GM19395 (cell line): ENCODE data around the gene PAF1.
"Not testable (repeated sequence)": the region's sequence is repeated elsewhere in the genome, so short reads cannot be mapped to it uniquely, and the experiment has no call there.

Source experiments
- ATAC-seq: cut with Tn5 transposase; IDR thresholded peaks from one replicate; pipeline ENCODE4 v1.9.1; 2021; ENCODE audit warnings: mild to moderate bottlenecking, moderate library complexity; ENCODE audit not compliant: unreplicated experiment

The PAF1 gene

GRCh38 chr19:39384839-39385568 is 5.9 kb downstream of the PAF1 start:
- ATAC-seq = no peak

GRCh38 chr19:39382991-39383828 is 7.7 kb downstream of the PAF1 start:
- no peak for ATAC-seq

- ATAC-seq = no peak
Observed at GRCh38 chr19:39381910-39382611, 8.8 kb downstream of the PAF1 start.

- no peak for ATAC-seq
Observed at GRCh38 chr19:39380521-39381502, 10.1 kb downstream of the PAF1 start.

GRCh38 chr19:39379865-39380396 is 11.0 kb downstream of the PAF1 start:
- ATAC-seq = no peak

- not testable (repeated sequence) for ATAC-seq
Observed at GRCh38 chr19:39379366-39379765, 11.5 kb downstream of the PAF1 start.

- no peak for ATAC-seq
Observed at GRCh38 chr19:39377373-39378362, 13.2 kb downstream of the PAF1 start.

- ATAC-seq = no peak
Observed at GRCh38 chr19:39375929-39376328, 15.0 kb downstream of the PAF1 start.

- ATAC-seq = no peak
Observed at GRCh38 chr19:39372941-39373340, 18.0 kb downstream of the PAF1 start.

GRCh38 chr19:39372047-39372802 is 18.7 kb downstream of the PAF1 start:
- ATAC-seq = no peak

- no peak for ATAC-seq
Observed at GRCh38 chr19:39370735-39371134, 20.2 kb downstream of the PAF1 start.

- ATAC-seq = no peak
Observed at GRCh38 chr19:39369200-39369599, 21.7 kb downstream of the PAF1 start.

GRCh38 chr19:39365531-39365930 is 25.4 kb downstream of the PAF1 start:
- no peak for ATAC-seq

GRCh38 chr19:39363901-39364457 is 26.9 kb downstream of the PAF1 start:
- ATAC-seq = no peak

- ATAC-seq = no peak
Observed at GRCh38 chr19:39362682-39363657, 27.9 kb downstream of the PAF1 start.

- no peak for ATAC-seq
Observed at GRCh38 chr19:39360599-39360998, 30.3 kb downstream of the PAF1 start.

- ATAC-seq = no peak
Observed at GRCh38 chr19:39359026-39359425, 31.9 kb downstream of the PAF1 start.
